GM18520 (cell line): ENCODE data around the gene ZNF511.

Experiments used
- ATAC-seq: cut with Tn5 transposase; IDR thresholded peaks from one replicate; pipeline ENCODE4 v1.9.1; 2021; ENCODE audit not compliant: unreplicated experiment

The ZNF511 gene

GRCh38 chr10:133351408-133352318 is 42.9 kb downstream of the ZNF511 start:
- ATAC-seq = no peak

- no peak for ATAC-seq
These were observed 44.7 kb downstream of the ZNF511 start for GRCh38 chr10:133353202-133353959.

DNA sequence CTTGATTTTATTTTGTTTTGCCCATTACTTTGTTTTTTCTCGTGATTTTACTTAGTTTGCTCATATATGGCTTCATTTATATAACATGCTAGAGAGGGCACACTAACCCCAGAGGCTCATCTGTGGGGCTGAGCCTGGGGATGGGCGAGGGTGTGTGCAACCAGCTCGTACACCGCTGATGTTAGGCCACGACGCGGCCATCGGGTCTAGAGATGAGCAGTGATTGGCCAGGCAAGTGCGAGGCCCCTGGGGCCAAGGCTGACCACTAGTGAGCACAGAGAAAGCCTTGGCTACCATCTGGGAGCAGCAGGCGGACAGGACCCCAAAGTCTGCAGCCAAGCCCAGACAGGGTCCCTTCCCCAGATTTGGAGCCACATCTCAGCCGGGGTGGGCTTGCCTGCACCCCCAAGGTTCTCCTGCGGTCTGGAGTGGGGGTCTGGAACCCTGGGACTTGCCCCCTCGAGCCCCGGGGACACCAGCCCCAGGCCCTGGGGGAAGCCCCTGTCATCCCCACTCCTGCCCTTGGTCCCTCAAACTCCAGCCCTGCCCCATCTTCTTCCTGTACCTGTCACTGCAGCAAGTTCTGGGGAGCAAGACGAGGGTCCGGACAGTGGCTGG is 45.4 kb downstream of the ZNF511 start:
- ATAC-seq = no peak

- ATAC-seq = no peak
These were observed 46.0 kb downstream of the ZNF511 start for GRCh38 chr10:133354672-133355240.

GRCh38 chr10:133355266-133355665 is 46.6 kb downstream of the ZNF511 start:
- no peak for ATAC-seq

- no peak for ATAC-seq
These were observed 47.3 kb downstream of the ZNF511 start for GRCh38 chr10:133355991-133356390.

DNA sequence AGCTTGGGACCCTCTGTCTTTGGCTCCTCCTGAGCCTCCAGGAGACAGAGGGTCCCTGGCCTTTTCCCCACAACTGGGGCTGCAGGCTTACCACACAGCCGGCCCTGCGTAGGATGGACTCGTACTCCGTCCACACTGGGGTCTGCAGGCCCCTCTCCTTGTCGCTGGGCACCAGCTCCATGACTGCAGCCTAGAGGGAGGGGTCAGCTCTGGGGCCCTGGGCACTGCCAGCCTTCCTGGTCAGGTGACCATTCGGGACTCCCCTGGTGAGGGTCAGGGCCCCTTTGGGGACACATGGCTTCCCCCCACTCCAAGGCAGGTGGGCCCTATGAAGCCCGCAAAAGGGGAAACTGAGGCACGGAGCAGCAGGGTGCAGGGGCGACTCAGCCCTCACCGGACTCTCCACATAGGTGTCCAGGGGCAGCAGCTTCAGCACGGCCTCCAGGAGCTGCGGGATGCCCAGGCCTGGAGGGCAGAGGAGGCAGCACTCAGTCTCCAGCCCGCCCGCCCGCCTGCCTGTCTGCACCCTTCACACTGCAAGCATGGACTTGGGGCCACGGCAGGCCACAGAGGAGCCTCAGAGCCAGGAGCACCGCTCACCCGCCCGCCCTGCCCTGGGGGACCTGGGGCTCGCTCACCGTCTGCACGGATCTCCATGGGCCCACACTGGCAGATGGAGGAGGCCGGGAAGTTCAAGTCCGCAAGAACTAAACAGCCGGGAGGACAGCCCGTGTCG is 48.0 kb downstream of the ZNF511 start:
- no peak for ATAC-seq

- no peak for ATAC-seq
These were observed 48.8 kb downstream of the ZNF511 start, which contains the start of gene FUOM for GRCh38 chr10:133357285-133358161. FUOM (minus strand) TSS chr10:133358019; CDS start chr10:133358007, 12 bp downstream.

- no peak for ATAC-seq
These were observed 49.6 kb downstream of the ZNF511 start for GRCh38 chr10:133358162-133358924.

GRCh38 chr10:133358925-133359310 is 50.2 kb downstream of the ZNF511 start:
- no peak for ATAC-seq

DNA sequence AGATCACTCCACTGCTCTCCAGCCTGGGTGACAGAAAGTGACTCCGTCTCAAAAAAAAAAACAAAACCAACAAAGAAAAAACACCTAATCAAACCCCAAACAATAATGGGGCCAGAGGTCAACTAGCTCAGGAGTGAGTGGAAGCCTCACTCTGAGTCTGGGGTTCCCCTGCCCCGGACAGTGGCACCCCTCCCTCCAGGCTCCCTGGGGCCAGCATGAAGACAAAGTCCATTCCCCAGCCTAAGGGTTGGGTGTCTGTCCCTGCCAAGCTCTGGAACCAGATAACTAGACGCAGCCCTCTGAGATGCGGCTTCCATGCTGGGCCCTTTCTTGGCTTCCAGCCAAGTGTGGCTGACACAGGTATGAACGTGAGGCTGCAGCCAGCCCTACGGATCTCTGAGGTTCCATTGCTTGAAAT is 50.8 kb downstream of the ZNF511 start:
- ATAC-seq = no peak

- no peak for ATAC-seq
These were observed 51.4 kb downstream of the ZNF511 start for GRCh38 chr10:133359972-133360610.

DNA sequence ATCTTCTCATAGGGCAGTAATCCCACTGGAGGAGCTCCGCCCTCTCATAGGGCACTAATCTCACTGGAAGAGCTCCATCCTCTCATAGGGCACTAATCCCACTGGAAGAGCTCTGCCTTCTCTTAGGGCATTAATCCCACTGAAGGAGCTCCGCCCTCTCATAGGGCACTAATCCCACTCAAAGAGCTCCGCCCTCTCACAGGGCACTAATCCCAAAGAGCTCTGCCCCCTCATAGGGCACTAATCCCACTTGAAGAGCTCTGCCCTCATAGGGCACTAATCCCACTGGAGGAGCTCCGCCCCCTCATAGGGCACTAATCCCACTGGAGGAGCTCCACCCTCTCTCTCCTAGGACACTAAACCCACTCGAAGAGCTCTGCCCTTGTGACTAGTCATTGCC is 52.5 kb downstream of the ZNF511 start:
- ATAC-seq = no peak

DNA sequence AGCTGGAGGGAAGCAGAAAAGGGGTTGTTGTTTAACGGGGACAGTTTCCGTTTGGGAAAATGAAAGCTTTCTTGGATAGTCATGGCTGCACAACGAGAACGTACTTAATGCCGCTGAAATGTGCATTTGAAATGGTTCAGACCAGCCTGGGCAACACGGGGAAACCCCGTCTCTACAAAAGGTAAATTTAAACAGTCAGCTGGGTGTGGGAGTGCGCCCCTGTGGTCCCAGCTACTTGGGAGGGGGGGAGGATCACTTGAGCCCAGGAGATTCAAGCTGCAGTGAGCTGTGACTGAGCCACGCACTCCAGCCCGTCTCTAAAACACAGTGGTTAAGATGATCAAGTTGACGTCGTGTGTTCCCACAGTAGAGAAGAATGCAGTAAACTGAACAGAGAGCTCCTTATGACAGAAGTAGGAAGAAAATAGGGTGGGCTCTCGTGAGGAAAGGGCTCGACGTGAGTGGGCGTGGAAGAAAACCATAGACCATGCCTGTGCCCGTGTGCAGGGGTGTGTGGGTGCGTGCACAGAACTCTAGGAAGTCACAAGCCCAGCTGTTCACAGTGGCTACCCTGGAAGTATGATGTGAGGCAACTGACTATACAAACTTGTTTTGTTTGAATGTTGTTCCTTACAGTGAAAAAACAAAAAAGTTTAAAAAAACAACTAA is 53.2 kb downstream of the ZNF511 start:
- ATAC-seq = no peak
